ENCODE measurements around the gene C2CD3.

DNA sequence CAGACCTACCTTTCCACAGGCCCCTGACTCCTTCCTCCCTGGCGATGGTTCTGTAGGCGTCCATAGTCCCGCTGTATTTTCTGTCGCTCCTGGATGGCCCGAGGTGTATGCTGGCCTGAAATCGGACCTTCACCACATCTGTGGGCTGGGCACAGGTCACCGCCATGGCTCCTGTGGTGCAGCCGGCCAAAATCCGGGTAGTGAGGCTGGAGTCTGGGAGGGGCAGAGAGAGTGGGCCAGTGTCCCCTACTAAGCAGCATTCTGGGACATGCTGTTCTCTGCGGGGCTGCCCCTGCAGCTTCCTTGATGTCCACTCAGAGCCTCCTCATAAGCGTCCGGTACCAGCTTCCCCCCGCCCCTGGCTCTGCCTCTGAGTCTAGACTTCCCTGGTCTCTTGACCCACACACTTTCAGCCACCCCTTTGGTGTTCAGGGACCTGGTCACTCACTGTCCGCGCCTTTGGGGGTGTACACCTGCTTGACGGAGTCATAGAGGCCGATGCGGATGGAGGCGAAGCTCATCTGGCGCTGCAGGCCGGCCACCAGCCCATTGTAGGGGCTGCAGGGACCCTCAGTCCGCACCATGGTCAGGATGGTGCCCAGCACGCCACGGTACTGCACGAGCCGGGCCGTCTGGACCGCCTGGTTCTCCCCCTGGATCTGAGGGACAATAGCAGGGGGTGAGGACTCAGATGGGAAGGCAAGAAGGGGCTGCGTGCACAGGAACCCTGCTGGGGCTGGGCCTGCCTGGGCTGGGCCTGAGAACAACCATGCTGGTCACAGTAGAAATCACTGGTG is 164.9 kb downstream of the C2CD3 start:
- TF ChIP-seq, protein P1, sequence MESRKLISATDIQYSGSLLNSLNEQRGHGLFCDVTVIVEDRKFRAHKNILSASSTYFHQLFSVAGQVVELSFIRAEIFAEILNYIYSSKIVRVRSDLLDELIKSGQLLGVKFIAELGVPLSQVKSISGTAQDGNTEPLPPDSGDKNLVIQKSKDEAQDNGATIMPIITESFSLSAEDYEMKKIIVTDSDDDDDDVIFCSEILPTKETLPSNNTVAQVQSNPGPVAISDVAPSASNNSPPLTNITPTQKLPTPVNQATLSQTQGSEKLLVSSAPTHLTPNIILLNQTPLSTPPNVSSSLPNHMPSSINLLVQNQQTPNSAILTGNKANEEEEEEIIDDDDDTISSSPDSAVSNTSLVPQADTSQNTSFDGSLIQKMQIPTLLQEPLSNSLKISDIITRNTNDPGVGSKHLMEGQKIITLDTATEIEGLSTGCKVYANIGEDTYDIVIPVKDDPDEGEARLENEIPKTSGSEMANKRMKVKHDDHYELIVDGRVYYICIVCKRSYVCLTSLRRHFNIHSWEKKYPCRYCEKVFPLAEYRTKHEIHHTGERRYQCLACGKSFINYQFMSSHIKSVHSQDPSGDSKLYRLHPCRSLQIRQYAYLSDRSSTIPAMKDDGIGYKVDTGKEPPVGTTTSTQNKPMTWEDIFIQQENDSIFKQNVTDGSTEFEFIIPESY (IDR thresholded peaks at IDR 0.05): no peak
- TF ChIP-seq, protein P2, sequence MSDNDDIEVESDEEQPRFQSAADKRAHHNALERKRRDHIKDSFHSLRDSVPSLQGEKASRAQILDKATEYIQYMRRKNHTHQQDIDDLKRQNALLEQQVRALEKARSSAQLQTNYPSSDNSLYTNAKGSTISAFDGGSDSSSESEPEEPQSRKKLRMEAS (IDR thresholded peaks at IDR 0.05; ENCODE audit: low read depth, low read length): no peak
- no peak for TF ChIP-seq HDAC6 (IDR thresholded peaks at IDR 0.05; ENCODE audit: unreplicated experiment)
